GM23338 (cell line): Measurements from ENCODE around the gene ITFG1. TPM values are rescaled to one million over a fixed set of nuclear protein-coding genes. Genes with fewer than 3 reads are reported as not detected.

Experiments
- ATAC-seq: fragments of 200-7000 bp; cut with Tn5 transposase; 3 replicates; pipeline ENCODE4 v1.9.1; 2020
- DNase-seq: peaks from one replicate; pipeline ENCODE4 v3.0.0-alpha.2; 2015; ENCODE audit warnings: low spot score
- H2AFZ ChIP-seq: fragments of 200-600 bp; sonication (generic); 2 replicates; pipeline ENCODE4 v1.8.0; 2016; ENCODE audit warnings: antibody characterized with exemption, mild to moderate bottlenecking, moderate library complexity
- H3F3A ChIP-seq: fragments of 200-600 bp; sonication (generic); replicated peaks from 2 replicates; pipeline ENCODE4 v1.8.0; 2017; ENCODE audit warnings: antibody characterized with exemption, mixed run types, low read depth
- H3K27ac ChIP-seq: fragments of 200-600 bp; sonication (generic); 2 replicates; pipeline ENCODE4 v1.6.1; 2016; ENCODE audit warnings: low read depth
- H3K27me3 ChIP-seq: fragments of 200-600 bp; sonication (generic); 2 replicates; pipeline ENCODE4 v1.8.0; 2016; ENCODE audit warnings: mild to moderate bottlenecking, mixed run types, moderate library complexity; ENCODE audit not compliant: insufficient read depth
- H3K36me3 ChIP-seq: fragments of 200-600 bp; sonication (generic); 2 replicates; pipeline ENCODE4 v1.8.0; 2016; ENCODE audit warnings: mild to moderate bottlenecking; ENCODE audit not compliant: insufficient read depth
- H3K4me1 ChIP-seq: fragments of 200-600 bp; sonication (generic); 2 replicates; pipeline ENCODE4 v1.8.0; 2016; ENCODE audit warnings: mild to moderate bottlenecking, moderate library complexity; ENCODE audit not compliant: insufficient read depth
- H3K4me2 ChIP-seq: fragments of 200-600 bp; sonication (generic); 2 replicates; pipeline ENCODE4 v1.7.1; 2017; ENCODE audit warnings: mixed run types
- H3K4me3 ChIP-seq: fragments of 200-600 bp; sonication (generic); 2 replicates; pipeline ENCODE4 v1.6.1; 2016; ENCODE audit warnings: mixed run types
- H3K79me2 ChIP-seq: fragments of 200-600 bp; sonication (generic); replicated peaks from 2 replicates; pipeline ENCODE4 v1.8.0; 2017; ENCODE audit warnings: mild to moderate bottlenecking; ENCODE audit not compliant: insufficient read depth
- H3K9me2 ChIP-seq: fragments of 200-600 bp; sonication (generic); 2 replicates; pipeline ENCODE4 v1.8.0; 2017; ENCODE audit not compliant: insufficient read depth
- H4K20me1 ChIP-seq: fragments of 200-600 bp; sonication (generic); replicated peaks from 2 replicates; pipeline ENCODE4 v1.8.0; 2017; ENCODE audit warnings: mild to moderate bottlenecking; ENCODE audit not compliant: insufficient read depth
- H3K27ac Mint-ChIP-seq: 2 replicates; pipeline ENCODE4 v1.8.0; 2020; ENCODE audit warnings: inconsistent platforms, mild to moderate bottlenecking, moderate library complexity, mixed read lengths
- H3K27me3 Mint-ChIP-seq: 3 replicates; pipeline ENCODE4 v1.8.0; 2022; ENCODE audit warnings: low read depth, mild to moderate bottlenecking, moderate library complexity, mixed read lengths, inconsistent platforms; ENCODE audit not compliant: insufficient read depth, poor library complexity
- H3K36me3 Mint-ChIP-seq: 3 replicates; pipeline ENCODE4 v1.8.0; 2021; ENCODE audit warnings: low read depth, mild to moderate bottlenecking, inconsistent platforms, moderate library complexity, mixed read lengths
- H3K4me1 Mint-ChIP-seq: 3 replicates; pipeline ENCODE4 v1.8.0; 2020; ENCODE audit warnings: mild to moderate bottlenecking, inconsistent platforms, mixed read lengths
- H3K4me3 Mint-ChIP-seq: 3 replicates; pipeline ENCODE4 v1.8.0; 2021; ENCODE audit warnings: moderate library complexity, mild to moderate bottlenecking, inconsistent platforms, mixed read lengths
- H3K9me3 Mint-ChIP-seq: 3 replicates; pipeline ENCODE4 v1.8.0; 2020; ENCODE audit warnings: moderate library complexity, mild to moderate bottlenecking, inconsistent platforms, mixed read lengths
- CREB1 ChIP-seq: fragments of 250-450 bp; sonication (Bioruptor Pico); IDR thresholded peaks from 2 replicates; pipeline ENCODE4 v1.5.0; 2020; ENCODE audit warnings: low read depth, mild to moderate bottlenecking, moderate library complexity
- EZH2 ChIP-seq: fragments of 200-600 bp; sonication (generic); IDR thresholded peaks from one replicate; pipeline ENCODE4 v1.8.0; 2017; ENCODE audit warnings: antibody characterized with exemption, mild to moderate bottlenecking, low read depth; ENCODE audit not compliant: unreplicated experiment
- EZH2phosphoT487 ChIP-seq: fragments of 200-600 bp; sonication (generic); IDR thresholded peaks from one replicate; pipeline ENCODE4 v1.8.1; 2018; ENCODE audit warnings: antibody characterized with exemption; ENCODE audit not compliant: unreplicated experiment
- NANOG ChIP-seq: IDR thresholded peaks from 2 replicates; pipeline ENCODE4 v1.6.1; 2016; ENCODE audit warnings: antibody characterized with exemption, borderline replicate concordance
- POLR2AphosphoS5 ChIP-seq: IDR thresholded peaks from 2 replicates; pipeline ENCODE4 v1.6.1; 2016; ENCODE audit warnings: antibody characterized with exemption, low read depth
- STAT1 ChIP-seq: IDR thresholded peaks from one replicate; pipeline ENCODE4 v1.6.1; 2016; ENCODE audit warnings: antibody characterized with exemption; ENCODE audit not compliant: unreplicated experiment
- ZNF114 ChIP-seq: fragments of 250-450 bp; sonication (Bioruptor Pico); IDR thresholded peaks from 2 replicates; pipeline ENCODE4 v1.5.0; 2020; ENCODE audit warnings: mild to moderate bottlenecking, moderate library complexity
- ZNF331 ChIP-seq: fragments of 250-450 bp; sonication (Bioruptor Pico); IDR thresholded peaks from 2 replicates; pipeline ENCODE4 v1.5.0; 2020; ENCODE audit warnings: low read depth, mild to moderate bottlenecking, moderate library complexity
- polyA plus RNA-seq: library from polyadenylated mRNA; unstranded; fragments of >200 nt; fragmentation: Nextera tagmentation; extraction: Ambion mirVana; gene quantifications from 2 replicates; pipeline ENCODE4 v1.2.1, GENCODE V29; 2016
- total RNA-seq: library from RNA; depleted of rRNA; stranded (reverse); fragments of >200 nt; shearing (Covaris generic); gene quantifications from 2 replicates; pipeline ENCODE4 v1.2.3, GENCODE V29; 2014
- TF ChIP-seq, protein P1 (sequence below): IDR thresholded peaks from one replicate; pipeline ENCODE4 v1.6.1; 2018; ENCODE audit warnings: antibody characterized with exemption; ENCODE audit not compliant: unreplicated experiment
- TF ChIP-seq, protein P2 (sequence below): IDR thresholded peaks from 2 replicates; pipeline ENCODE4 v1.6.1; 2016; ENCODE audit warnings: antibody characterized with exemption
- TF ChIP-seq, protein P3 (sequence below), 2 experiments: fragments of 200-600 bp in 1 of 2; sonication (generic) in 1 of 2; conservative IDR thresholded peaks; 2 replicates each; pipeline versions ENCODE4 v1.5.1 to v1.6.1; 2016 to 2017; ENCODE audit warnings: antibody characterized with exemption in 2 of 2, low read depth in 2 of 2, mild to moderate bottlenecking in 2 of 2, moderate library complexity in 1 of 2

The ITFG1 gene
- total and polyA plus RNA-seq, 2 experiments from 2014 or later: 18.5 to 26.9 TPM

DNA sequence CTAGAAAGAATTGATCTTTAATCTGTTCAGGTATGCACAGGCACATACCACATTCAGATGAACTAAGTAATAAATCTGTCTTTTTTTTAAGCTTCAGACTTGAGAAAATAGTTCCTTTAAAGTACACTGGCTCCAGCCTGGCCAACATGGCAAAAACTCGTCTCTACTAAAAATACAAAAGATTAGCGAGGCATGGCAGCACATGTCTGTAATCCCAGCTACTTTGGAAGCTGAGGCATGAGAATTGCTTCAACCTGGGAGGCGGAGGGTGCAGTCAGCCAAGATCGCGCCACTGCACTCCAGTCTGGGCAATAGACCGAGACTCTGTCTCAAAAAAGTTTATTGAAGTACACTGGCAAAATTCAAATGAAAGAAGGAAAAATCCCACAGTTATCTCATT is 206.1 kb downstream of the ITFG1 start (continued):
- TF ChIP-seq EZH2phosphoT487: no peak
- TF ChIP-seq NANOG: no peak
- no peak for TF ChIP-seq CREB1 (CRISPR knock-in tag)
- no peak for TF ChIP-seq ZNF331 (CRISPR knock-in tag)
- no peak for TF ChIP-seq POLR2AphosphoS5
- no peak for TF ChIP-seq EZH2
- TF ChIP-seq, protein P1, sequence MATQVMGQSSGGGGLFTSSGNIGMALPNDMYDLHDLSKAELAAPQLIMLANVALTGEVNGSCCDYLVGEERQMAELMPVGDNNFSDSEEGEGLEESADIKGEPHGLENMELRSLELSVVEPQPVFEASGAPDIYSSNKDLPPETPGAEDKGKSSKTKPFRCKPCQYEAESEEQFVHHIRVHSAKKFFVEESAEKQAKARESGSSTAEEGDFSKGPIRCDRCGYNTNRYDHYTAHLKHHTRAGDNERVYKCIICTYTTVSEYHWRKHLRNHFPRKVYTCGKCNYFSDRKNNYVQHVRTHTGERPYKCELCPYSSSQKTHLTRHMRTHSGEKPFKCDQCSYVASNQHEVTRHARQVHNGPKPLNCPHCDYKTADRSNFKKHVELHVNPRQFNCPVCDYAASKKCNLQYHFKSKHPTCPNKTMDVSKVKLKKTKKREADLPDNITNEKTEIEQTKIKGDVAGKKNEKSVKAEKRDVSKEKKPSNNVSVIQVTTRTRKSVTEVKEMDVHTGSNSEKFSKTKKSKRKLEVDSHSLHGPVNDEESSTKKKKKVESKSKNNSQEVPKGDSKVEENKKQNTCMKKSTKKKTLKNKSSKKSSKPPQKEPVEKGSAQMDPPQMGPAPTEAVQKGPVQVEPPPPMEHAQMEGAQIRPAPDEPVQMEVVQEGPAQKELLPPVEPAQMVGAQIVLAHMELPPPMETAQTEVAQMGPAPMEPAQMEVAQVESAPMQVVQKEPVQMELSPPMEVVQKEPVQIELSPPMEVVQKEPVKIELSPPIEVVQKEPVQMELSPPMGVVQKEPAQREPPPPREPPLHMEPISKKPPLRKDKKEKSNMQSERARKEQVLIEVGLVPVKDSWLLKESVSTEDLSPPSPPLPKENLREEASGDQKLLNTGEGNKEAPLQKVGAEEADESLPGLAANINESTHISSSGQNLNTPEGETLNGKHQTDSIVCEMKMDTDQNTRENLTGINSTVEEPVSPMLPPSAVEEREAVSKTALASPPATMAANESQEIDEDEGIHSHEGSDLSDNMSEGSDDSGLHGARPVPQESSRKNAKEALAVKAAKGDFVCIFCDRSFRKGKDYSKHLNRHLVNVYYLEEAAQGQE: no peak

DNA sequence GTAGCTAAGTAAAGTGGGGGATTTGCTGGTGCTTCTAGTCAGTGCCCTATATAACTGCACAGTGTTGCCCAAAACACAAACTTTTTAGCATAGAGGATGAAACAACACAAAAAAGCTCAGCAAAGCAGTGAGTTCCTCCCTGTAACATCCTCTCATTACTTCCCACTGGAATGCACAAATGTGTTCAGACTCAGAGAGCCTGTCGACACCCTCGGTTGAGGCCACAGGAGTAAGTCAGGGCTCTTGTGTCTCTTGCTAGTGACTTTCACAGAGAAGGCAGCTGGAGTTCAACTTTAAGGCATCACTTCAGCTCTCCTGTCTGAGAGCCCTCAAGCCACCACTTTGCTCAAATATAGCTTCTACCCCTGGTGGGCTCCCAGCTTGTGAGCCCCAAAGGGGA is 209.9 kb downstream of the ITFG1 start:
- Mint-ChIP-seq H3K4me3 (no peak overlapping the region), H3K36me3 (no peaks in the 10 kb centered on the region), H3K27me3 (no peaks in the 10 kb centered on the region), H3K27ac (no peak overlapping the region; the same call in 1 of the 2 replicates), H3K4me1 (no peaks in the 10 kb centered on the region; the same call in 2 of the 3 replicates), H3K9me3 (no peaks in the 10 kb centered on the region)
- H3F3A ChIP-seq: no peaks in the 10 kb centered on the region
- no peaks in the 10 kb centered on the region for H4K20me1 ChIP-seq
- no peaks in the 10 kb centered on the region for H3K4me1 ChIP-seq
- H3K79me2 ChIP-seq: no peaks in the 10 kb centered on the region
- H2AFZ ChIP-seq: no peak overlapping the region
- no peak overlapping the region for H3K4me3 ChIP-seq
- H3K27me3 ChIP-seq: no peaks in the 10 kb centered on the region
- ATAC-seq (no peak), DNase-seq (no peak)
- TF ChIP-seq CREB1 (CRISPR knock-in tag): no peak
- TF ChIP-seq, protein P1: no peak
- no peak for TF ChIP-seq STAT1
- no peak for TF ChIP-seq ZNF114 (CRISPR knock-in tag)
- no peak for TF ChIP-seq EZH2phosphoT487
- TF ChIP-seq, protein P2, sequence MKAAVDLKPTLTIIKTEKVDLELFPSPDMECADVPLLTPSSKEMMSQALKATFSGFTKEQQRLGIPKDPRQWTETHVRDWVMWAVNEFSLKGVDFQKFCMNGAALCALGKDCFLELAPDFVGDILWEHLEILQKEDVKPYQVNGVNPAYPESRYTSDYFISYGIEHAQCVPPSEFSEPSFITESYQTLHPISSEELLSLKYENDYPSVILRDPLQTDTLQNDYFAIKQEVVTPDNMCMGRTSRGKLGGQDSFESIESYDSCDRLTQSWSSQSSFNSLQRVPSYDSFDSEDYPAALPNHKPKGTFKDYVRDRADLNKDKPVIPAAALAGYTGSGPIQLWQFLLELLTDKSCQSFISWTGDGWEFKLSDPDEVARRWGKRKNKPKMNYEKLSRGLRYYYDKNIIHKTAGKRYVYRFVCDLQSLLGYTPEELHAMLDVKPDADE: no peak
- TF ChIP-seq, protein P3, sequence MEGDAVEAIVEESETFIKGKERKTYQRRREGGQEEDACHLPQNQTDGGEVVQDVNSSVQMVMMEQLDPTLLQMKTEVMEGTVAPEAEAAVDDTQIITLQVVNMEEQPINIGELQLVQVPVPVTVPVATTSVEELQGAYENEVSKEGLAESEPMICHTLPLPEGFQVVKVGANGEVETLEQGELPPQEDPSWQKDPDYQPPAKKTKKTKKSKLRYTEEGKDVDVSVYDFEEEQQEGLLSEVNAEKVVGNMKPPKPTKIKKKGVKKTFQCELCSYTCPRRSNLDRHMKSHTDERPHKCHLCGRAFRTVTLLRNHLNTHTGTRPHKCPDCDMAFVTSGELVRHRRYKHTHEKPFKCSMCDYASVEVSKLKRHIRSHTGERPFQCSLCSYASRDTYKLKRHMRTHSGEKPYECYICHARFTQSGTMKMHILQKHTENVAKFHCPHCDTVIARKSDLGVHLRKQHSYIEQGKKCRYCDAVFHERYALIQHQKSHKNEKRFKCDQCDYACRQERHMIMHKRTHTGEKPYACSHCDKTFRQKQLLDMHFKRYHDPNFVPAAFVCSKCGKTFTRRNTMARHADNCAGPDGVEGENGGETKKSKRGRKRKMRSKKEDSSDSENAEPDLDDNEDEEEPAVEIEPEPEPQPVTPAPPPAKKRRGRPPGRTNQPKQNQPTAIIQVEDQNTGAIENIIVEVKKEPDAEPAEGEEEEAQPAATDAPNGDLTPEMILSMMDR (conservative IDR thresholded peaks at IDR 0.05; ENCODE audit: low read depth in 2 of 2): no peak
- TF ChIP-seq EZH2: no peak
- no peak for TF ChIP-seq ZNF331 (CRISPR knock-in tag)
- no peaks in the 10 kb centered on the region for H3K36me3 ChIP-seq
- no peak overlapping the region for H3K27ac ChIP-seq
- H3K9me2 ChIP-seq: no peaks in the 10 kb centered on the region
- H3K4me2 ChIP-seq: no peak overlapping the region
